ENCODE results near the gene C1R. TPM values are rescaled to one million over a fixed set of nuclear protein-coding genes. Genes with fewer than 3 reads are reported as not detected.

The C1R gene
- total RNA-seq: 1.1 and 8.0 TPM in 2 replicates

GRCh38 chr12:7092229-7092985 lies at the start of gene C1R:
Gene C1R (minus strand): TSS chr12:7092445. CDS start chr12:7092388, 57 bp downstream.

GRCh38 chr12:7129872-7130691 lies 37.8 kb upstream of the C1R start, which contains the start of gene CLSTN3:
Gene CLSTN3 (plus strand): TSS chr12:7130371. CDS start chr12:7130649, 278 bp downstream.

GRCh38 chr12:7128681-7129286 lies 36.5 kb upstream of the C1R start, which contains the start of gene RBP5:
Gene RBP5 (minus strand): TSS chr12:7128889. CDS start chr12:7128775, 114 bp downstream.

GRCh38 chr12:7108796-7109571 lies 16.7 kb upstream of the C1R start, which contains the start of gene C1RL:
Gene C1RL (minus strand): TSS chr12:7109214. CDS start chr12:7109180, 34 bp downstream.

GRCh38 chr12:7060353-7060954 lies 31.8 kb downstream of the C1R start, which contains the start of gene C1S:
Gene C1S (plus strand): TSS chr12:7060718. CDS start chr12:7061913, 1,195 bp downstream.

Other genes starting within 250 kb of the C1R start
- gene CDCA3, start 241.2 kb downstream of the C1R start, total RNA-seq: under 0.01 and 2.4 TPM in 2 replicates
- gene USP5, start 240.3 kb downstream of the C1R start, total RNA-seq: 61.2 and 83.4 TPM in 2 replicates
- 1,092 and 1,488 TPM in 2 replicates for gene TPI1, start 224.9 kb downstream of the C1R start, total RNA-seq
- 7.2 and 7.7 TPM in 2 replicates for gene SPSB2, start 219.1 kb downstream of the C1R start, total RNA-seq
- 11.3 and 11.7 TPM in 2 replicates for gene LRRC23, start 187.6 kb downstream of the C1R start, total RNA-seq
- 6.6 and 31.1 TPM in 2 replicates for gene ENO2, start 177.9 kb downstream of the C1R start, total RNA-seq
- gene ATN1, start 164.5 kb downstream of the C1R start, total RNA-seq: 6.3 and 12.8 TPM in 2 replicates
- gene RNU7-1, start 148.6 kb downstream of the C1R start, total RNA-seq: not detected in 2 replicates
- 86.0 and 133 TPM in 2 replicates for gene C12orf57, start 148.4 kb downstream of the C1R start, total RNA-seq
- gene PTPN6, start 141.1 kb downstream of the C1R start, total RNA-seq: 8.9 and 13.0 TPM in 2 replicates
- 218 and 285 TPM in 2 replicates for gene PHB2, start 121.8 kb downstream of the C1R start, total RNA-seq
- 68.8 and 101 TPM in 2 replicates for gene EMG1, start 121.5 kb downstream of the C1R start, total RNA-seq
- 5.5 and 6.2 TPM in 2 replicates for gene LPCAT3, start 74.0 kb downstream of the C1R start, total RNA-seq
- 1.1 and 11.6 TPM in 2 replicates for gene C1S, start 31.7 kb downstream of the C1R start, total RNA-seq
- gene C1RL, start 16.8 kb upstream of the C1R start, total RNA-seq: 16.4 and 18.3 TPM in 2 replicates
- gene RBP5, start 36.4 kb upstream of the C1R start, total RNA-seq: not detected in 2 replicates
- 8.7 and 17.4 TPM in 2 replicates for gene CLSTN3, start 37.9 kb upstream of the C1R start, total RNA-seq
- gene PEX5, start 97.2 kb upstream of the C1R start, total RNA-seq: 30.7 and 31.6 TPM in 2 replicates
- gene ACSM4, start 211.6 kb upstream of the C1R start, total RNA-seq: not detected in 2 replicates

Measured in tracheal epithelial cell (primary cell).